ENCODE results near the gene SLX4IP. TPM values are rescaled to one million over a fixed set of nuclear protein-coding genes. Genes with fewer than 3 reads are reported as not detected.

Gene SLX4IP
- total and polyA plus RNA-seq, 4 donors = 1.2 to 9.5 (median 4.3) TPM

DNA sequence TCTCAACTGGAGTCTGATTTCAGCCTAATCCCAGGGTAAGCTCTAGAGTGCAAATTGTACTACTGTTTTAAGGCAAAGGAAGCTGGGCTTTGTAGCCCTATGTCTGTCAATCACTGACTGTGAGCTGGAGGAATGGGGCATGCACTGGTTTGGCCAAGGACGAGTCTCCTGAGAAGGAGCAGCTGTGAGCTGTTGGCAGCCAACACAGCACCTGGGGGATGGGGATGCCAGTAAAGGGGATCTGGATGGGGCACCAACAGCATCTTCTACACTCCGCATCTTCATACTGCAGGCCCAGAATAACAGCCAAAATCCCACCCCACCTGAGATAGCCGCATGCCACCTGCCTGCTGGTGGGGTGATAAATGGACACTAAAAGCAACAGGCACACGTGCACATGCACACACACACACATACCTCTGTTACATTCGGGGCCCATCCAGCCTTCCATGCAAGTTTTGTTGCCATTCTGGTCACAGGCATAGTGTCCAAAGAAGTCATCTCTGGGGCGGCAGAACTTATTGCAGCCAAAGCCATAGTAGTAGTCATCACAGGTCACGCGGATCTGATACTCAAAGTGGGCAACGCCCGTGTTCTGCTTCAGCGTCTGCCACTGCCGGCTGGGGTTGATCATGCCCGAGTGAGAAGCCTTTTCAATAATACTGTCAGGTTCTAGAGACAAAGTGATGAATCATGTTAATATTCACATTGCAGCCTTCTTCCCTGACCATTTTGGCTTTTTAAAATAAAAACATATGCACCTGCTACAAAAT lies 223.1 kb downstream of the SLX4IP start:
- ATAC-seq (ENCODE audit: insufficient read depth, low FRiP score) = no peak
- peak overlapping the region in 1 of 2 donors; percentile 24 for H3K27ac ChIP-seq (ENCODE audit: low read depth in 1 of 2, low read length in 1 of 2)
- H3K9me3 ChIP-seq (ENCODE audit: control insufficient read depth in 4 of 4, insufficient read depth in 3 of 4, low read length in 3 of 4) = no peaks in the 10 kb centered on the region
- TF ChIP-seq, protein P1, sequence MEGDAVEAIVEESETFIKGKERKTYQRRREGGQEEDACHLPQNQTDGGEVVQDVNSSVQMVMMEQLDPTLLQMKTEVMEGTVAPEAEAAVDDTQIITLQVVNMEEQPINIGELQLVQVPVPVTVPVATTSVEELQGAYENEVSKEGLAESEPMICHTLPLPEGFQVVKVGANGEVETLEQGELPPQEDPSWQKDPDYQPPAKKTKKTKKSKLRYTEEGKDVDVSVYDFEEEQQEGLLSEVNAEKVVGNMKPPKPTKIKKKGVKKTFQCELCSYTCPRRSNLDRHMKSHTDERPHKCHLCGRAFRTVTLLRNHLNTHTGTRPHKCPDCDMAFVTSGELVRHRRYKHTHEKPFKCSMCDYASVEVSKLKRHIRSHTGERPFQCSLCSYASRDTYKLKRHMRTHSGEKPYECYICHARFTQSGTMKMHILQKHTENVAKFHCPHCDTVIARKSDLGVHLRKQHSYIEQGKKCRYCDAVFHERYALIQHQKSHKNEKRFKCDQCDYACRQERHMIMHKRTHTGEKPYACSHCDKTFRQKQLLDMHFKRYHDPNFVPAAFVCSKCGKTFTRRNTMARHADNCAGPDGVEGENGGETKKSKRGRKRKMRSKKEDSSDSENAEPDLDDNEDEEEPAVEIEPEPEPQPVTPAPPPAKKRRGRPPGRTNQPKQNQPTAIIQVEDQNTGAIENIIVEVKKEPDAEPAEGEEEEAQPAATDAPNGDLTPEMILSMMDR (IDR thresholded peaks at IDR 0.05; ENCODE audit: control extremely low read depth, extremely low read depth) = no peak
- no peak overlapping the region for H3K4me3 ChIP-seq
- H3K9ac ChIP-seq (ENCODE audit: insufficient read depth in 1 of 2, low read length in 2 of 2) = no peak overlapping the region
- WGBS, 2 donors = 92 to 95% methylated on average over 13 of the region's 13 CpGs
- no peaks in the 10 kb centered on the region for H3K27me3 ChIP-seq (ENCODE audit: control insufficient read depth in 3 of 3, insufficient read depth in 3 of 3, low read length in 2 of 3)
- no peak for DNase-seq
- peaks cover 0 to 48% (median 37%) of the 10 kb centered on the region in 4 donors for H3K36me3 ChIP-seq (ENCODE audit: control insufficient read depth in 4 of 4, insufficient read depth in 4 of 4, low read length in 4 of 4)
- H3K4me1 ChIP-seq (ENCODE audit: control insufficient read depth in 5 of 5, insufficient read depth in 5 of 5, low read length in 5 of 5) = peaks cover 10 to 31% (median 18%) of the 10 kb centered on the region in 5 donors

DNA sequence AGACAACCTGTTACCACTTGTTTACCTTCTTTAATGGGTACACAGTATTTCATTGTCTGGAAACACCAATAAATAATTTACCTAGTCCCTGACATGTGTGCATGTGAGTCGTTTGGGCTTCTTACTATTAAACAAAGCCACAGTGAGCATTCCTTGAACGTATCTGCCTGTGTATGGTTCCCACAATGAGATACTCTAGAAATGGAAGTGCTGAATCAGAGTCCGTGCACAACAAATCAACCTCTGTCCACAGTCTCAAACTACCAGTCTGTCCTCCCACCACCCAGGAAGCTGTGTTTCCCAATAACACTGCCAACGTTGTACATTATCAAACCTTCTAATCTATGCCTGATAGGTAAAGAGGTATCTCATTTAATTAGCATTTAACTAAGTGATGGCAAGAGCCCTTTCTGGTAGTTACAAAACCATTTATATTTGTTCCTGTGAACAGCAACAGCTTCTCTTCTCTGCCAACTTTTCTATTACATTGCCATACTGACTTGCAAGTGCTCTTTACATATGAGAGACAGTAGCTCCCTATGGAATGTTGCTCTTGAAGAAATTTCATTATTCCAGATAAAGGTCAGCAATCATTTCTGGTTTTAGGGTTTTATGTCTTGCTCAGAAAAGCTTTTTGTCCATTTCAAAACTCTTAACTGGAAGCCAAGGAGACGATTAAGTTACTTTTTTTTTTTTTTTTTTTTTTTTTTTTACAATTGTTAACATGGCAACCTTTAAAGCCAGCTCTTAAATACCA lies 223.9 kb downstream of the SLX4IP start:
- ATAC-seq (ENCODE audit: insufficient read depth, low FRiP score) (no peak), DNase-seq (no peak)
- H3K36me3 ChIP-seq (ENCODE audit: control insufficient read depth in 4 of 4, insufficient read depth in 4 of 4, low read length in 4 of 4) = peaks cover 0 to 49% (median 41%) of the 10 kb centered on the region in 4 donors
- peak overlapping the region in 1 of 2 donors; percentile 41 for H3K27ac ChIP-seq (ENCODE audit: low read depth in 1 of 2, low read length in 1 of 2)
- H3K4me3 ChIP-seq = no peak overlapping the region
- no peaks in the 10 kb centered on the region for H3K9me3 ChIP-seq (ENCODE audit: control insufficient read depth in 4 of 4, insufficient read depth in 3 of 4, low read length in 3 of 4)
- no peaks in the 10 kb centered on the region for H3K27me3 ChIP-seq (ENCODE audit: control insufficient read depth in 3 of 3, insufficient read depth in 3 of 3, low read length in 2 of 3)
- 52 to 66% methylated on average over 5 of the region's 5 CpGs for WGBS, 2 donors
- peaks cover 4 to 26% (median 14%) of the 10 kb centered on the region in 5 donors for H3K4me1 ChIP-seq (ENCODE audit: control insufficient read depth in 5 of 5, insufficient read depth in 5 of 5, low read length in 5 of 5)
- no peak overlapping the region for H3K9ac ChIP-seq (ENCODE audit: insufficient read depth in 1 of 2, low read length in 2 of 2)
- TF ChIP-seq, protein P1 (IDR thresholded peaks at IDR 0.05; ENCODE audit: control extremely low read depth, extremely low read depth) = no peak

DNA sequence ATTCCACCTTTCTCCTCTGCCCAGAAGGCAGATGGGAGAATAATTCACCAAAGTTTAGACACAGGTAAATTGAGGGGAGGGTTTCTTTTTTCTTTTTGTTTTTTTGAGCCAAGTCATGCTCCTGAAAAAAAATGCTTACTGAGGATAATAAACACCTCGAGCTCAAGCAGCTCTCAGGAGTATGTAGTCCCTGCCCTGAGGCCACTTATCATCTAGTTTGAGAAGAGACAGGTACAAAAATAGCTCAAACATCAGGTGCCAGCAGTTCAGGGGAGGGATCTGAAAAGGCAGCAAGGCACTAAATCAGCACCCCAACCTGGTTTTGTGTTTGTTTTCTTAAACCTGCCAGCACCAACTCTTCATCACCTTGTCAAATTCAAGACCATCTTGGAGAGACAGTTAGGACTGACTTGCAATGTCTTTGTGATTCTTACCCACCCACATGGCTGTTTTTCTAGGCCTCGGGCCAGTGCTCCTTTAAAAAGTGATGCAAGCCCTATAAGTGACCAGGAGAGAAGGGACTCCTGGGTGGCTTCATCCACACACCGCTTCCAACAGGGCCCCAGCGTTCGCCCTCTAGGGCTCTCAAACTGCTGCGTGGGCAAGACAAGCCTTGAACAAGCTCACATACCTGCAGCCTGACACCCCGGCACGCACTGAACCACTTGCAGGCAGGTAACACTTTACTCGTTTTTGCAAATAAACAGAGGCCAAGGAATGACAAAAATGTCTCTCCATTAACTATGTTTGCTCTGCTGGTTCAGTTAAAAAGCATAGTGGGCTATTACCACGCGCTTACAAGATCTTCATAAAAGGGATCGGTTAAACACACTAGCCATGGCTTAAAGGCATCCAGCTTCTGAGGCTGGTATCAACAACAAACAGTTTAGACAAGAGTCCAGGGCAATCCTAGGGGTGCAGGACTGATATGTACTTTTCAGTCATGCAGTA lies 224.8 kb downstream of the SLX4IP start:
- H3K36me3 ChIP-seq (ENCODE audit: control insufficient read depth in 4 of 4, insufficient read depth in 4 of 4, low read length in 4 of 4) = peaks cover 0 to 49% (median 38%) of the 10 kb centered on the region in 4 donors
- H3K9me3 ChIP-seq (ENCODE audit: control insufficient read depth in 4 of 4, insufficient read depth in 3 of 4, low read length in 3 of 4) = no peaks in the 10 kb centered on the region
- WGBS, 2 donors = 66 to 82% methylated on average over 12 of the region's 12 CpGs
- TF ChIP-seq, protein P1 (IDR thresholded peaks at IDR 0.05; ENCODE audit: control extremely low read depth, extremely low read depth) = no peak
- H3K27me3 ChIP-seq (ENCODE audit: control insufficient read depth in 3 of 3, insufficient read depth in 3 of 3, low read length in 2 of 3) = no peaks in the 10 kb centered on the region
- H3K4me3 ChIP-seq = no peak overlapping the region
- DNase-seq (peak; percentile 50 to 68 (median 67)), ATAC-seq (ENCODE audit: insufficient read depth, low FRiP score) (peak; percentile 88)
- no peak overlapping the region for H3K9ac ChIP-seq (ENCODE audit: insufficient read depth in 1 of 2, low read length in 2 of 2)
- peaks cover 6 to 26% (median 9%) of the 10 kb centered on the region in 5 donors for H3K4me1 ChIP-seq (ENCODE audit: control insufficient read depth in 5 of 5, insufficient read depth in 5 of 5, low read length in 5 of 5)
- peak overlapping the region in 1 of 2 donors; percentile 71 for H3K27ac ChIP-seq (ENCODE audit: low read depth in 1 of 2, low read length in 1 of 2)
